Measurements from ENCODE around the gene COL23A1.
"Not testable (repeated sequence)": the region's sequence is repeated elsewhere in the genome, so short reads cannot be mapped to it uniquely, and the experiment has no call there.

Gene COL23A1

GRCh38 chr5:178383301-178383918 lies 206.8 kb downstream of the COL23A1 start:
- DNase-seq (ENCODE audit: low read depth in 2 of 2, low spot score in 1 of 2), result no peak

- no peak for DNase-seq (ENCODE audit: low read depth in 2 of 2, low spot score in 1 of 2)
These were observed 207.4 kb downstream of the COL23A1 start for GRCh38 chr5:178382754-178383164.

- DNase-seq (ENCODE audit: low read depth in 2 of 2, low spot score in 1 of 2), result no peak
These were observed 208.1 kb downstream of the COL23A1 start for GRCh38 chr5:178381921-178382695.

- no peak for DNase-seq (ENCODE audit: low read depth in 2 of 2, low spot score in 1 of 2)
These were observed 209.0 kb downstream of the COL23A1 start for GRCh38 chr5:178381206-178381605.

- DNase-seq (ENCODE audit: low read depth in 2 of 2, low spot score in 1 of 2), result no peak
These were observed 209.6 kb downstream of the COL23A1 start for GRCh38 chr5:178380541-178381074.

- no peak for DNase-seq (ENCODE audit: low read depth in 2 of 2, low spot score in 1 of 2)
These were observed 210.1 kb downstream of the COL23A1 start for GRCh38 chr5:178380086-178380485.

GRCh38 chr5:178378527-178379484 lies 211.4 kb downstream of the COL23A1 start:
- no peak for DNase-seq (ENCODE audit: low read depth in 2 of 2, low spot score in 1 of 2)

- DNase-seq (ENCODE audit: low read depth in 2 of 2, low spot score in 1 of 2), result no peak
These were observed 212.5 kb downstream of the COL23A1 start for GRCh38 chr5:178377583-178378270.

GRCh38 chr5:178376921-178377582 lies 213.1 kb downstream of the COL23A1 start:
- DNase-seq (ENCODE audit: low read depth in 2 of 2, low spot score in 1 of 2), result no peak

- no peak for DNase-seq (ENCODE audit: low read depth in 2 of 2, low spot score in 1 of 2)
These were observed 214.8 kb downstream of the COL23A1 start for GRCh38 chr5:178375348-178375747.

- DNase-seq (ENCODE audit: low read depth in 2 of 2, low spot score in 1 of 2), result no peak
These were observed 216.5 kb downstream of the COL23A1 start for GRCh38 chr5:178373711-178374110.

GRCh38 chr5:178372142-178372571 lies 218.0 kb downstream of the COL23A1 start:
- DNase-seq (ENCODE audit: low read depth in 2 of 2, low spot score in 1 of 2), result no peak

GRCh38 chr5:178371362-178372111 lies 218.7 kb downstream of the COL23A1 start:
- no peak for DNase-seq (ENCODE audit: low read depth in 2 of 2, low spot score in 1 of 2)

GRCh38 chr5:178370102-178370501 lies 220.1 kb downstream of the COL23A1 start:
- DNase-seq (ENCODE audit: low read depth in 2 of 2, low spot score in 1 of 2), result no peak

- not testable (repeated sequence) for DNase-seq (ENCODE audit: low read depth in 2 of 2, low spot score in 1 of 2)
These were observed 220.7 kb downstream of the COL23A1 start for GRCh38 chr5:178369469-178369868.

GRCh38 chr5:178368716-178369300 lies 221.4 kb downstream of the COL23A1 start:
- DNase-seq (ENCODE audit: low read depth in 2 of 2, low spot score in 1 of 2), result no peak

- DNase-seq (ENCODE audit: low read depth in 2 of 2, low spot score in 1 of 2), result no peak
These were observed 221.9 kb downstream of the COL23A1 start for GRCh38 chr5:178368274-178368673.

GRCh38 chr5:178367736-178368120 lies 222.5 kb downstream of the COL23A1 start:
- DNase-seq (ENCODE audit: low read depth in 2 of 2, low spot score in 1 of 2), result no peak
